AML-193 (cell line): ENCODE results near the gene PPFIBP1.
"Not testable (repeated sequence)": the region's sequence is repeated elsewhere in the genome, so short reads cannot be mapped to it uniquely, and the experiment has no call there.

Experiments
- DNase-seq, 2 experiments: peaks; one replicate each; lab custom pipeline; 2025; lab: John Stamatoyannopoulos, UW

PPFIBP1 gene

GRCh38 chr12:27542628-27543027 is 18.6 kb downstream of the PPFIBP1 start:
- no peak for DNase-seq

GRCh38 chr12:27544858-27545257 is 20.9 kb downstream of the PPFIBP1 start:
- DNase-seq = not testable (repeated sequence)

- no peak for DNase-seq
These were observed 21.7 kb downstream of the PPFIBP1 start for GRCh38 chr12:27545665-27546064.

- no peak for DNase-seq
These were observed 23.6 kb downstream of the PPFIBP1 start for GRCh38 chr12:27547592-27547991.

- DNase-seq = no peak
These were observed 24.5 kb downstream of the PPFIBP1 start for GRCh38 chr12:27548301-27549199.

DNA sequence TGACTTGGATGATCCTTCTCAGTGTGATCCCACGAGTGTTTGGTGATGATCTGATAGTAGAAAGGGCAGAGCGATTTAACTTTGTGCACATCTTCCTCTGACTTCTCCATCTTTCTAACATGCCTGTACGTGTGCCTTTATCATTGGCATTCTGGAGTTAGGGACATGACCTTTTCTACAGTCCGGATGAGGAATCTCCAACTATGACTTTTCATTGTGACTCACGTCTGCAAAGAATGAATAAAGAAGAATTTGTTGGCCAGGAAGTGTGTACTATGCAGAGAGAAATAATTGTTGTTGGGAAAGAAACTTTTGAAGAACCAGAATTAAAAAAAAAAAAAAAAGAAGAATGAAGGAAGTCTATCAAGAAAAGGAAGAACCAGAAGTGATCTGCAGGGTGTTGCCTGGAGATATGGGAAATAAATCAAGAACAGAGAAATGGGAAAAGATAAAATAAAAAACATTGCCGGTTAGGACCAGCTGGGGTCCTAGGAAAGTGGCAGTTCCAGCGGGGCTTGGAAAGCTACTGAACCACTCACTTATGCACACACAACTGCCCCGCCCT is 25.3 kb downstream of the PPFIBP1 start:
- DNase-seq = peak; percentile 16 to 49

GRCh38 chr12:27549801-27550652 is 26.0 kb downstream of the PPFIBP1 start:
- DNase-seq = peak; percentile 84 to 88

- no peak for DNase-seq
These were observed 26.6 kb downstream of the PPFIBP1 start for GRCh38 chr12:27550653-27550975.

DNA sequence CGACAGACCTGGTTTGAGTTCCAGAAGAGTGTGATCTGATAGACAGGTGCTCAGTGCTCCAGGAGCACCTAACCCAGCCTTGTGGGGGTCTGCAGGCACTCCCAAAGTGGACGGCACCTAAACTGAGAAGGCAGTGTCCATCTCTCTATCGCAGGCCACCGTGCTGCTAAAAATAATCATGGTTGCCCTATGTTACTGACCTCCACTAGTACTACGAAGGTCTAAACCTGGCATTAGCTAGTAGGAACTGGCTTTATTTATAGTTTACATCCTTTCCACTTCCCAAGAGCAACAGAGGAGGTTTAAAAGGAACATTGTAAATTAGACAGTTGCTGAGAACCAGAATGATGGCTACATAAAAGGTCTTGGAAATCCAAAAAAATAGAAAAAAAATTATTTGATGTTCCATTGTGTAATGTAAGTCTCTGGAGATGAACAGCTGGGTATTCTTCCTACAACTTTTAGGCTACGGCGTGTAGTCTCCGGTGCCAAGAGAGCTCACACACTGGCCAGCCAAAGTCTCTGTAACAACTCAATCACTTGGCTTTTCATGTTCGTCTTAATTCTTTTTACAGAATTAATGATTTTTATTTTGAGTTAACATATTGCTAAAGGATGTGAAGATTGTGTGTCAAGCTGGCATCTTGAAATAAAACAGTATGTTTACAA is 27.3 kb downstream of the PPFIBP1 start:
- DNase-seq = no peak

DNA sequence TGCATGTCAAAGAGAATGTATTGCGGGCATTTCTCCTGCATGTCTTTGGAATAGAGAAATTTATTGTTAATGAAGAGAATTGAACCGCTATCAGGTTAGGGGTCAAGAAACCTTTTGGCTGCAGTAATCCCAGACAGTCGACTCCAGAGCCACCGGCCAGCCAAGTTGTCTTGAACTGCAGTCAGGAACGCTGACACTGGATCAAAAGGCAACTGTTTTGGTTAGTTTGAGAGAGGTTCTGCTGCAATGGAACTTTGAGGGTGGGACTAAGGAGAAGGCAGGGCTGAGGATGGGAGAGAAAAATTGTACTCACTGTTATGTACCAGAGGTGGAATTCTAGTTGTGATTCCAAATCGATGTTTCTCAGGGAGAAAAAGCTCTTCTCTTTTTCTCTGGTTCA is 28.2 kb downstream of the PPFIBP1 start:
- DNase-seq = no peak

DNA sequence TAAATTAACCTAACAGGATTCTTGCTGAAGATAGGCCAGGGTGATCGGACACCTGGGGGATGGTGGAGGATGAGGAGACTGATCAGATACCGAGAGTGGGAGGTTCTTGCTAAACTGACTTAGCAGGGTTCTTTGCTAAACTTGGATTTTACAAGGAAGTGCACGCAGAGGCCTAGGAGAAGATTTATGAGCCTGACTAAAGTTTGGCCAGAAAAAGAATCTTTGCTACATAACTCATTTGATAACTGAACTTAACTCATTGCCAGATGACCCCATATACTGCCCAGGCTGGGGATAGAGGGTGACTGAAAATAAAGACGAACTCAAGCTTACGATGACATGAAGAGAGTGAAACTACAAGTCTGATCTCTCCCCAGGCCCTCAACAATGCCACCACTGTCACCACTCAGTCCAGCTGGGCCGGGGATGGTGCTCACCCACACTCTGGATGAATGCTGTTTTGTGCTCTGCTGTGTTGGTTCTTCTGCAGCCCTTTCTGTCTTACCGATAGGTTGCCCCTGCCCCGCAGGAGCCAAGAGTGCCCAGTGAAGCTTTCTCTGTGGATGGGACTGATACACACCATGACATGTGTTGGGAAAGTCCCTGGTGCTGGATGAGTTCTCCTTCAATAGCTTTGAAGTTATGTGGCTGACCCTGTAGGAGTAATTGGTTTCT is 29.0 kb downstream of the PPFIBP1 start:
- DNase-seq = no peak

- DNase-seq = no peak
These were observed 29.9 kb downstream of the PPFIBP1 start for GRCh38 chr12:27553941-27554340.

GRCh38 chr12:27554421-27555186 is 30.6 kb downstream of the PPFIBP1 start:
- no peak for DNase-seq

DNA sequence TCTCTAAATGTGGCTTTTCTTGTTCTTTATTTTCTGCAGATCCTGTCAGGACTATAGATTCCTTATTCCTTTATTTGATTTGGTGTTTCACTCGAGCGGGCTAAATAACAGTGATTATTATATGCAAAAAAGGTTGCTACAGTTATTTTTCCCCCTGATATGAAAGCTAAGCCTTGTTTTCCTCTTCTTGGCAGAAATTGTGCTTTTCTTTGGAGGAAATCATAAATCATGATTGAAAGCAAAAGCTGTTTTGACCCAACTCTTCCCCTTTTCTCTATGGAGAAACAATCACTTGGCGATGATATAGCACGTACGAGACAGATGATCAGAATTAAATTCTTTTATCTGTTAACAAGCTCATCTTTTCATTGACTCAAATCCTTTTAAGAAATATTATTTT is 31.4 kb downstream of the PPFIBP1 start:
- DNase-seq = no peak

DNA sequence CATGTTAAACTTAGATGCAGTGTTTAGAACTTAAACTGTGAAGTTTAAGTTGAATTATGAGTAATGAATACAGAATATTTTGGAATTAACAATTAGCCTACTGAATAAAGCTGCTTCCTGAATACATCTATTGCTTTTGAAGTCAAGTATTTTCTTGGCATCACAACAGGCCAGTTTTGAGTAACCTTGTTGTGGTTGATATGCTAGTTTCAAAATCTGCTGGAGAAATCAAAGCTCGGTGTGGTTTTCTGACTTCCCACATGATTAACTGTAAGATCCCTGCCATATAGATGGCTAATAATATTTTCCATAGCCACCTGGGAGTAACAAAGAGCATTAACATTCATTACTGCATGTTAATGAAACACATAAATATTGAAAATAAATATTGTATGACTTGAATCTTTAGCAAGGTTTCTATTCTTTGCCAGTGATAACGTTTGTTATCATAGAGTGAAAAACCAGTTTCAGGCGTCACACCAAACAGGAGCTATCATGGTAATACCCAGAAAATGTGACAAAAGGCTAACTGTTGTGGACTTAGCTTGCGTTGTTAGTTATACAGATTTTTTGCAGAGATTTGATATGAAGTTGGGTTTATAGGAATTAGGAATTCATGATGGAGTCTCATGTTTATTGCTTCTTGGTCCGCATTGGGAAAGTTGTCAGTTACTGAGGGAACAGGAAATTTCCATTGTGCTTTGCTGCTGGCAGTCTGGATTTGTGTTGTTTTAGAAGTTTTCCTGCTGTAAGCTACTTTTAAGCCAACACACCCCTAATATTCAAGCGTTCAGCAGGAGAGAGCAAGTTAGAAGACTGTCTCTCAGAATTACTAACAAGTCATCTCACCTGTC is 32.1 kb downstream of the PPFIBP1 start:
- no peak for DNase-seq

DNA sequence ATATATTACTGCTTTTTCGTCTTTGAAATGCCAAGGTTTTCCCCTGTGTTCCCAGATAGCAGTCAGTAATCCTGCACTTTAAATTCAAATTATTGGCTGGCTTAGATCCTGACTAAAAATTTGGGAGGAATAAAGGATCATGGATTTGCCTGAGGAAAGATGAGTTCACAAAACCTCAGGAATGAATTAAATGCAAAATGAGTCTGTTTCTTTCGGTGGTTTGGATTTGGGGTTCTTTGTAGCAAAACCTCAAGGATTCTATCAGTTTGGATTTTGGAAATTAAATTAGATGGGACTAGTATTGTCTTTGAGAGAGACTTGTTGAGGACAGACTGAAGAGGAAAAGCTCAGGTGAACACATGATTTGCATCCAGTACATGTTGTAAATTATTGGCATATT is 36.1 kb downstream of the PPFIBP1 start:
- DNase-seq = no peak

DNA sequence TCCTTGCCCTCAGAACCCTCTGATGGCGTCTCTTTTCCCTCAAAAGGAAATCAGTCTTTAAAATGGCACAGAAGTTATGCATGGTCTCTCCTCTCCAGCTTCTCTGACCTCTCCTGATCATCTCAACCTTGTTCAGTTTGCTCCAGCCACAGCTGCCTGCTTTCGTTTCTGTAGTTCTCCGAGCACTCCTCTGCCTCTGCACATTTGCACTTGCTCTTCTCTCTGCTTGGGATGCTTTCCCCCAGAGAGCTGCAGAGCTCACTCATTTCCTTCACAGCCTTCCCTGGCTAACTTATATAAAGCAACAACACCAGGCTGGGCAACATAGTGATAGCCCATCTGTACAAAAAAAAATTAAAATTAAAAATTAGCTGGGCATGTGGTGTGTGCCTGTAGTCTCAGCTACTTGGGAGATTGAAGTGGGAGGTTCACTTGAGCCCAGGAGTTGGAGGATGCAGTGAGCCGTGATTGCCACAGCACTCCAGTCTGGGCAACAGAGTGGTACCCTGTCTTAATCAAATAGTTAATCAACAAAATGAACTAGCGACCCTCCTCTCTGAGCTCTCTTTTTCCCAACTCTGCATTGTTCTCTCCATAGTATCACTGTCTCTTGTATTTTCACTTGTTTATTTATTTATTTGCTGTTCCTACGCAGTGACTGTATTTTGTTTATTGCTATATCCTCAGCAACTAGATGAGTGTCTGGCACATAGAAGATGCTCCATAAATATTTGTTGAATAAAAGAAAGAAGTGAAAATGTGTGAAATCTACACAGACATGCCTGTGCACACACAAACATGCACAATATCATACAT is 37.7 kb downstream of the PPFIBP1 start:
- DNase-seq = no peak

- no peak for DNase-seq
These were observed 40.7 kb downstream of the PPFIBP1 start for GRCh38 chr12:27564612-27565213.

GRCh38 chr12:27566159-27566558 is 42.2 kb downstream of the PPFIBP1 start:
- no peak for DNase-seq
